Measurements from ENCODE around the gene TTC7B. TPM values are rescaled to one million over a fixed set of nuclear protein-coding genes. Genes with fewer than 3 reads are reported as not detected.

Gene TTC7B
- total RNA-seq, 4 donors from 2014 or later = 0.18 to 53.6 (median 11.2) TPM

- TF ChIP-seq POLR2A (IDR thresholded peaks at IDR 0.05) (no peak), CTCF (IDR thresholded peaks at IDR 0.05) (no peak)
- Histone ChIP-seq H3K27me3 (no peaks in the 10 kb centered on the region), H3K9me3 (no peaks in the 10 kb centered on the region), H3K4me1 (no peaks in the 10 kb centered on the region), H3K27ac (no peak overlapping the region), H3K4me3 (no peak overlapping the region), H3K36me3 (peaks cover 0 to 3% (median 0%) of the 10 kb centered on the region in 3 donors)
- DNase-seq = no peak
These were observed 166.6 kb downstream of the TTC7B start for GRCh38 chr14:90649557-90650135.

GRCh38 chr14:90649083-90649482 lies 167.1 kb downstream of the TTC7B start:
- Histone ChIP-seq H3K27me3 (no peaks in the 10 kb centered on the region), H3K9me3 (no peaks in the 10 kb centered on the region), H3K27ac (no peak overlapping the region), H3K36me3 (no peaks in the 10 kb centered on the region), H3K4me3 (no peak overlapping the region), H3K4me1 (no peaks in the 10 kb centered on the region)
- DNase-seq = no peak
- no peak for TF ChIP-seq CTCF (IDR thresholded peaks at IDR 0.05)
- TF ChIP-seq POLR2A (IDR thresholded peaks at IDR 0.05) = no peak

GRCh38 chr14:90648421-90648820 lies 167.8 kb downstream of the TTC7B start:
- Histone ChIP-seq H3K27me3 (no peaks in the 10 kb centered on the region), H3K36me3 (no peaks in the 10 kb centered on the region), H3K27ac (no peak overlapping the region), H3K9me3 (no peaks in the 10 kb centered on the region), H3K4me3 (no peak overlapping the region), H3K4me1 (no peaks in the 10 kb centered on the region)
- no peak for DNase-seq
- TF ChIP-seq POLR2A (IDR thresholded peaks at IDR 0.05) (no peak), CTCF (IDR thresholded peaks at IDR 0.05) (no peak)

- TF ChIP-seq CTCF (IDR thresholded peaks at IDR 0.05) (no peak), POLR2A (IDR thresholded peaks at IDR 0.05) (no peak)
- Histone ChIP-seq H3K9me3 (no peaks in the 10 kb centered on the region), H3K27me3 (no peaks in the 10 kb centered on the region), H3K4me1 (no peaks in the 10 kb centered on the region), H3K36me3 (no peaks in the 10 kb centered on the region), H3K27ac (no peak overlapping the region), H3K4me3 (no peak overlapping the region)
- DNase-seq = no peak
These were observed 168.7 kb downstream of the TTC7B start for GRCh38 chr14:90647473-90648005.

- H3K9me3 ChIP-seq = no peaks in the 10 kb centered on the region
- no peaks in the 10 kb centered on the region for H3K36me3 ChIP-seq
- H3K4me3 ChIP-seq = no peak overlapping the region
- DNase-seq = no peak
- no peak overlapping the region for H3K27ac ChIP-seq
- TF ChIP-seq CTCF (IDR thresholded peaks at IDR 0.05) (no peak), POLR2A (IDR thresholded peaks at IDR 0.05) (no peak)
- H3K4me1 ChIP-seq = no peaks in the 10 kb centered on the region
- no peaks in the 10 kb centered on the region for H3K27me3 ChIP-seq
These were observed 170.3 kb downstream of the TTC7B start for GRCh38 chr14:90645842-90646443.

All from Peyer's patch (tissue), 4 donors.